Muscle of back (tissue), 11 donors: ENCODE measurements around the gene CDKAL1. TPM values are rescaled to one million over a fixed set of nuclear protein-coding genes. Genes with fewer than 3 reads are reported as not detected.
A peak's percentile ranks its signal among the peaks of the same experiment; 100 is the strongest.

Experiments used
- DNase-seq, 3 donors: peaks; one replicate each; pipeline versions ENCODE4 v3.0.0 to v3.0.0-alpha.2; 2013
- polyA plus RNA-seq, 10 donors: library from polyadenylated mRNA; unstranded; fragments of 120-200 nt; gene quantifications; one replicate each; pipeline ENCODE4 v1.2.1, GENCODE V29; 2013; ENCODE audit not compliant: insufficient read length in 10 of 10

Gene CDKAL1
- polyA plus RNA-seq, 10 donors, result 10.7 to 17.1 (median 13.9) TPM

GRCh38 chr6:20875369-20875963 lies 341.2 kb downstream of the CDKAL1 start:
- peak; percentile 26 to 62 (median 30) for DNase-seq

- peak in 2 of 3 donors; percentile 15 to 45 for DNase-seq
These were observed 341.8 kb downstream of the CDKAL1 start for GRCh38 chr6:20876036-20876435.

- DNase-seq, result no peak
These were observed 342.3 kb downstream of the CDKAL1 start for GRCh38 chr6:20876561-20876960.

GRCh38 chr6:20877008-20877937 lies 343.0 kb downstream of the CDKAL1 start:
- DNase-seq, result peak in 1 of 3 donors; percentile 74

DNA sequence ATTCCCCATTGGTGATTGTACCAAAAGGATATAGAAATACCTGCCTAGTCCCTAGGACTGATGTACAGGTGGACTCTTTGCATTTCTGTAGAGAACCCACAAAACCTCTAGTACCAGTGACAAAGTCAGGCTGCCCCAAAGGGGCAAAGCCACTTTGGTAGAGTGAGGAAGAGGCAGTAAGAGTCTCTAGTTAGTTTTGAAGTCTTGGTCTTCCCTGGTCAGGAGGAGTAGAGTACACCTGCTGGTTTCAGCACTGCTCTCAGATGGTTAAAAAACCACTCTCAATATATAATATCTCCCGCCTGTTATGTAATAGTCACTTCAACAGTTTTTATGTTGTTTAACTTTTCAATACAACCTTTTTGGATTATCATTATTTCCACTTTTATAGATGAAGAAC lies 344.9 kb downstream of the CDKAL1 start:
- DNase-seq, result no peak

DNA sequence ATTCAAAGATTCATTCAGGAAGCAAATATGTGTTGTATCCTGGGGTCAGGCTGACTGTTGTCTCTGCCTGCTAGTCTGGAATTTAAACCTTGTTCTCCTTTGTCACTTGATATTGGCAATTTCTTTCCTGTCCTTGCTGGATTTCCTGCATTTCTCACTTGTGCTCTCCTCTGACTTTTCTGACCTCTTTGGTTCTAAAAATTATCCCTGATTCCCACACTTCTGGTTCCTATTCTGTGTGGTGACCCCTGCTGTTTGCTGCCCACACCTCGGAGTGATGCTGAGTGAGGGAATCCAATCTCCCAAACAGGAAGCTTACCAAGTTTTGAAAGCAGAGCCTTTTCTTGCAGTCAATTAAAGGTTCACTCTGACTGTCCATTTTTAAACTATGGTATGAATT lies 345.3 kb downstream of the CDKAL1 start:
- no peak for DNase-seq

DNA sequence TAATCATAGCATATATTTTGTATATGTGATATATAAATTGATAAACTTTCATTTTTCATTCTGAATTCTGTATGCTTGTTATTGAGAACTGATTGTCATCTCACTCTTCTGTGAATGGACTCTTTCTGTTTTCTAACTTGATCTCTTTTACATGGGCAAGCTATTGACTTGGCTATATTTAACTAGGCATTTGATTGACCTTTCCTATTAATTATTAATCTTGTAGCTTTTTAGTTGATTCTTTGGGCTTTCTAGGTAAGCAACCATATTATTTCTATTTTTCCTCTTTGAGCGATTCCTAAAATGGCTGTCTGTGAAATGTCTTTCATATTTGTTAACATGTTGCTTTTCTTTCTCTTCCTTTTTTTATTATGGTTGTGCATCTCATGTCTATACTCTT lies 347.1 kb downstream of the CDKAL1 start:
- no peak for DNase-seq

DNA sequence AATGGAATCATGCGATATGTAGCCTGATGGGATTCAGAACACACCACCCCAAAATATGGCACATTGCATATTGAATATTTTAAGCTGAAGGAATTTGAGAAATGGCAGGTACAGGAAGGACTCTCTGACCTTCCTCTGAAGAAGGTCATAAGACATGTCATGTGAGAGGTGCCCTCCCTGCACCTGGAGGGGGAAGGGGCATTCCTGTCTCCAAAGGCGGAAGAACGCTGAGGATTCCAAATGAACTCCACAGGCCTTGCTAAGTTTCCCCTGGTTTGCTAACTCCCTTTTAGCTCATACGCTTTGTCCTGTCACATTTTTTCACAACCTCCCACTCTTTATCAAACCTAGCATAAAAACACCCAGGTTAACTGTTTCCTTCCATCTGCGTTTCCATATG lies 347.8 kb downstream of the CDKAL1 start:
- no peak for DNase-seq

DNA sequence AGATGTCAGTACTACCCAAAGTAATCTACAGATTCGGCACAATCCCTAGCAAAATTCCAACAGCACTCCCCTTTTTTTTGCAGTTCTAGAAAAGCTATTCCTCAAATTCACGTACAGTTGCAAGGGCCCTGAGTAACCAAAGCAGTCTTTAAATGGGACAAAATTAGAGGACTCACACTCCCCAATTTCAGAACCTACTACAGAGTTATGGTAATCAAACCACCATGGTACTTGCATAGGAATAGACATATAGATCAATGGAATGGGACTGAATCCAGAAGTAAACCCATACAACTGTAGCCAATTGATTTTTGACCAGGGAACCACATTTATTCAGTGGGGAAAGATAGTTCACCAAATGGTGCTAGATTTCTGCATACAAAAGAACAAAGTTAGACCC lies 350.8 kb downstream of the CDKAL1 start:
- no peak for DNase-seq

DNA sequence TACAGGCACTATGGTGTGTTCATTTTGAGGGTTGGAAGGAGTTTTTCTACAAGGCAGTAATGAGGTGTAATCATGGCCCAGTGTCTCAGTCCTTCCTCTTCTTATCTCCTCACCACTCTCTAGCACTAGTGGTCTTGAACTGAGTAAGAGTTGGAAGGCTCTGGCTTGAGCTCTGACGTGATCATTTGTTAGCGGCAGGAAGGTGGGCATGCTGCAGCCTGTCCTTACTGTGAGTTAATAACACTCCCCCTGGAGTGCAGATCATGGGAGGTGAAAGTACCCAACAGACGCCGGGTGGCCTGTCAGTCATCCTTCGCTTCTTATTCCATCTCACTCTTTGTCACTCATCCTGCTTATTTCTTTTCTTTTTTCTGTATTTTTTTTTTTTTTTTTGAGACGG lies 356.9 kb downstream of the CDKAL1 start:
- DNase-seq, result no peak

DNA sequence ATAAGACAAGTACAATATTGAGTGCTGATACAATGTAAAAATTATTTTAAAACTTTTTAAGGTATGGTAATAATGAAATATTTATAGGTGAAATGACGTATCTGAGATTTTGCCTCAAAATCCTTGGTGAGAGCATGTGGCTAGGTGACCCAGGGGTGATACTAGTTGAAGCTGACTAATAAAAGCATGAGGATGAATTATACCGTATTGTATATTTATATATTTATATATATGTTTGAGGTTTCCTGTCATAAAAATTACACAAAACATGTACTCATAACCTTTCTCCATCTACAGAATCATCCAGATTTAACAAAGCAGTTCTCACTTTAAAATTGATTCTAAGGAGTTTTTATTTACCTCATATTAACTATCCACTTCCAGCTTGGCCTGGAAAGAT lies 358.1 kb downstream of the CDKAL1 start:
- no peak for DNase-seq

DNA sequence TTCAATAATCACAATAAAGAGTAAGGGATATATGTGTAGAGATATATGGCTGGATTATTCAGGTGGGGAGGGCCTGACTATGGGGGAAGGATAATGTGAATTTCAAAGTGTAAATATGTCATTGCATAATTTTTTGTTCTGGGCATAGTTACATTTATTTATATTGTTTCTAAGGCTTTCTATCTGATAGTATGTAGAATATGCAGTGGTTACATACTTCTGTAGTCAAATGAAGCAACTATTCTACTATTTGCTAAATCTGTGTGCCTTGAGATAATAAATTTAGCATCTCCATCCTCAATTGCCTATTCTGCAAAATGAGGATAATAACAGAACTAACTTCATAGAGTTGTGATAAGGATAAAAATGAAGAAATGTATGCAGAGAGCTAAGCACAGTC lies 359.2 kb downstream of the CDKAL1 start:
- no peak for DNase-seq

- no peak for DNase-seq
These were observed 366.3 kb downstream of the CDKAL1 start for GRCh38 chr6:20900389-20901160.

GRCh38 chr6:20905377-20905776 lies 371.1 kb downstream of the CDKAL1 start:
- no peak for DNase-seq

DNA sequence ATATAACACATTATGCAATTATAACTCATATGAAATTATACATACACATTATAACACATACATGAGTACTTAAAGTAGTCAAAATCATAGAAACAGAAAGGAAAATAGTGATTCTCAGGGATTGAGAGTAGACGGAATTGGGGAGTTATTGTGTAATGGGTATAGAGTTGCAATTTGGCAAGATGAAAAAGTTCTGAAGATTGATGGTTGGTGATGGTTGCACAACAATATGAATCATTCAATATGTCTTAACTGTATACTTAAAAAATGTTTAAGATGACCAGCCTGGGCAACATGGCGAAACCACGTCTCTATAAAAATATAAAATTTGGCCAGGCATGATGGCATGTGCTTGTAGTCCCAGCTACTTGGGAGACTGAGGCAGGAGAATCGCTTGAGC lies 372.7 kb downstream of the CDKAL1 start:
- DNase-seq, result no peak

GRCh38 chr6:20907486-20908071 lies 373.3 kb downstream of the CDKAL1 start:
- no peak for DNase-seq

- DNase-seq, result no peak
These were observed 375.4 kb downstream of the CDKAL1 start for GRCh38 chr6:20909621-20910020.

DNA sequence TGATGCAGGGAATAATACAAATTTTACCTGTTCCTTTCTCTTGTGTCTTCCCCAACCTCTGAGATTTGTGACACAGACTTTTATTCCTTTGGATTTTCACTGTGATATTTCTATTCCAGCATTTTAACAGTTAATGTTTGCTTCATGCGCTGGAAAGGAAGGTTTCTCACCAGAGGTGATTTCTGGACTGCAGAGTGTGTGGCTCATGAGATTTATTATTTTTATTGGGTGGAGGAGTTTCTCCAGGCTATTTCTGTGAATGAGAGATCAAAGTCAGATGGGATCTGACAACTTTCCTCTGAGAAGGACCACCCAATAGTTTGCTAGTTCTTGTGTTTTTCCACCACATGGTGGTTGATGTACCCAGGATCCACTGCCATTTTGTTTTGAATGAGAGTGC lies 377.5 kb downstream of the CDKAL1 start:
- DNase-seq, result no peak

DNA sequence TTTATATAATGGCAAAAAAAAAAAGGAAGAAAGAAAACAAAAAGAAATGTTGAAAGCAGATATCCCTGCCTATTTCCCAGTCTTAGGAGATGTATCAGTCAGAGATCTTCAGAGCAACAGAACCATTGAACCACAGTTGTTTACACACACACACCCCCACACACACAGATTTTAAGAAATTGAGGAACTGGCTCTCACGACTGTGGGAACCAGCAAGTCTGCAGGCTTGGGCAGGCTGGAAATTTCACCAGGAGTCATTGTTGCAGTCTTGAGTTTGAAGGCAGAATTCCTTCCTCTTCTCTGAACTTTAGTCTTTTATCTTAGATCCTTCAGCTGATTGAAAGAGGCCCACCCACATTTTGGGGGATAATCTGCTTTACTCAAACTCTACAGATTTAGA lies 380.9 kb downstream of the CDKAL1 start:
- no peak for DNase-seq

- no peak for DNase-seq
These were observed 381.4 kb downstream of the CDKAL1 start for GRCh38 chr6:20915626-20916025.

- no peak for DNase-seq
These were observed 381.8 kb downstream of the CDKAL1 start for GRCh38 chr6:20916086-20916485.

DNA sequence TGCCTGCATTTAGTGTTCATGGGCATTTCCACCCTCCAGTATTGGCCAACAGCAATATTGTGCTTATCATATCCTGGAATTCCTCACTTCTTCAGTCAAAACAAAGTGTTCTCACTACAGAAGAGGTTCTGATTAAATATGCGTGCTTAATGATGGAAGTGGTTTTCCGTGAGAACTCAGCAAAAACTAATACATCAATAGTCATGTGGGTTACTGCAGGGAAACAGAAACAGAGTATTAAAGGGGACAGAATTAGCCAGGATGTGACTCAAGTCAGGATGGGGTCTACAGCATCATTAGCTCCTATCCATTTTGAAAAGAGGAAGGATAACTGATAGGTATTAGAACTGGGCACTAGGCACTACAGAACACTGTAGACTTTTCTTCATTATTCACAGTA lies 384.6 kb downstream of the CDKAL1 start:
- no peak for DNase-seq
